Fibroblast of the aortic adventitia (primary cell): ENCODE data around the gene EZH1. TPM values are rescaled to one million over a fixed set of nuclear protein-coding genes. Genes with fewer than 3 reads are reported as not detected.
"Not testable (repeated sequence)": the region's sequence is repeated elsewhere in the genome, so short reads cannot be mapped to it uniquely, and the experiment has no call there.

Source experiments
- DNase-seq: peaks from one replicate; pipeline ENCODE4 v3.0.0-alpha.2; 2010; ENCODE audit warnings: low read depth
- H3K4me3 ChIP-seq: 2 replicates; pipeline ENCODE4 v1.5.1; 2011; ENCODE audit warnings: low read depth, mild to moderate bottlenecking, control low read depth, low read length, moderate library complexity
- total RNA-seq: library from RNA; depleted of rRNA; stranded (reverse); fragments of >200 nt; gene quantifications from 2 replicates; pipeline ENCODE4 v1.2.3, GENCODE V29; 2012; ENCODE audit warnings: low replicate concordance
- TF ChIP-seq, protein P1 (sequence below): IDR thresholded peaks from 2 replicates; pipeline ENCODE4 v1.5.1; 2011; ENCODE audit warnings: mild to moderate bottlenecking, low read length, control low read depth, inconsistent platforms; ENCODE audit not compliant: insufficient read depth

EZH1 gene
- total RNA-seq, 1 donor, result 31.4 TPM

- peak; percentile 38 for DNase-seq
- TF ChIP-seq, protein P1, sequence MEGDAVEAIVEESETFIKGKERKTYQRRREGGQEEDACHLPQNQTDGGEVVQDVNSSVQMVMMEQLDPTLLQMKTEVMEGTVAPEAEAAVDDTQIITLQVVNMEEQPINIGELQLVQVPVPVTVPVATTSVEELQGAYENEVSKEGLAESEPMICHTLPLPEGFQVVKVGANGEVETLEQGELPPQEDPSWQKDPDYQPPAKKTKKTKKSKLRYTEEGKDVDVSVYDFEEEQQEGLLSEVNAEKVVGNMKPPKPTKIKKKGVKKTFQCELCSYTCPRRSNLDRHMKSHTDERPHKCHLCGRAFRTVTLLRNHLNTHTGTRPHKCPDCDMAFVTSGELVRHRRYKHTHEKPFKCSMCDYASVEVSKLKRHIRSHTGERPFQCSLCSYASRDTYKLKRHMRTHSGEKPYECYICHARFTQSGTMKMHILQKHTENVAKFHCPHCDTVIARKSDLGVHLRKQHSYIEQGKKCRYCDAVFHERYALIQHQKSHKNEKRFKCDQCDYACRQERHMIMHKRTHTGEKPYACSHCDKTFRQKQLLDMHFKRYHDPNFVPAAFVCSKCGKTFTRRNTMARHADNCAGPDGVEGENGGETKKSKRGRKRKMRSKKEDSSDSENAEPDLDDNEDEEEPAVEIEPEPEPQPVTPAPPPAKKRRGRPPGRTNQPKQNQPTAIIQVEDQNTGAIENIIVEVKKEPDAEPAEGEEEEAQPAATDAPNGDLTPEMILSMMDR, result no peak
- H3K4me3 ChIP-seq, result peak overlapping the region; percentile 86
Measured at GRCh38 chr17:42744283-42744805, 496 bp downstream of the EZH1 start.

DNA sequence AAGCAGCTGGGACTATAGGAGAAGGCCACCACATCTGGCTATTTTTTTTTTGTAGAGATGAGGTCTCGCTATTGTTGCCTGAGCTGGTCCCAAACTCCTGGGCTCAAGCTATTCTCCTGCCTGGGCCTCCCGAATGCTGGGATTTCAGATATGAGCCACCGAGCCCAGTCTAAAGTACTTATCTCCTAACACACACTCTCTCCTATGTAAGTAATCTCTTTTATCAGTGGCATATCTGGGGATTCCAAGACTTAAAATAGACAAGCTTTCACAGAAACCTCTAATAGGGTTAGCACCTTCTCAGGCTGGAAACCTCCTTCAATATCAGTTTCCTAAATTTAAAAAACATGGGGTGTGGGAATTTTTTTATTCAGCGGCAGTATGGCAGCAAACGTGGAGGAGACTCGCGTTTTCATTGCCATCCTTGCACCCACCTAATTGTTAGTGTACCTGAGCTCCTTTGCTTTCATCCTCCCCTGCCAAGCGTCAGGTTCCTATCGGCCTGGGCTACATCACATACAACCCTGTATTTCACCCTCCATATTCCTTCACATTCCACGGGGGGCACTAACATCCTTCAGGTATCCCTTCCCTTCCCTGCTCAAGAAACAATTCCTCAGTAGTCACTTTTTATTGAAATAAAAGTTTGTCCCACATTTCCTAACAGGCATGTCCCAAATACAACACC is 1.1 kb downstream of the EZH1 start:
- TF ChIP-seq, protein P1, result peak; percentile 42
- no peak for DNase-seq
- peak overlapping the region; percentile 86 for H3K4me3 ChIP-seq

- DNase-seq, H3K4me3 ChIP-seq: not testable (repeated sequence)
Measured at GRCh38 chr17:42742916-42743315, 1.9 kb downstream of the EZH1 start.

GRCh38 chr17:42740699-42741098 is 4.1 kb downstream of the EZH1 start:
- DNase-seq, result no peak
- H3K4me3 ChIP-seq, result no peak overlapping the region
- TF ChIP-seq, protein P1, result no peak

DNA sequence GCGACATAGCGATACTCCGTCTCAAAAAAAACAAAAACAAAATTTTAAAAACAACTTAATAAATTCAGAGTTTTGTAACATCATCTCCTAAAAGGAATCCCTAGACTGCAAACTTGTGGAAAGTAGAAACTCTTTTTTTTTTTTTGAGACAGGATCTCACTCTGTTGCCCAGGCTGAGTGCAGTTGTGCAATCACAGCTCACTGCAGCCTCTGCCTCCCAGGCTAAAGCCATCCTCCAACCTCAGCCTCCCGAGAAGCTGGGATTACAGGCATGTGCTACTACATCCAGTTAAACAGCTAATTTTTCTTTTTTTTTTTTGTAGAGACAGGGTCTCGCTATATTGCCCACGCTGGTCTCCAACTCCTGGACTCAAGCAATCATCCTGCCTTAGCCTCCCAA is 19.7 kb downstream of the EZH1 start:
- H3K4me3 ChIP-seq, result no peak overlapping the region
- TF ChIP-seq, protein P1, result no peak
- DNase-seq, result no peak

DNA sequence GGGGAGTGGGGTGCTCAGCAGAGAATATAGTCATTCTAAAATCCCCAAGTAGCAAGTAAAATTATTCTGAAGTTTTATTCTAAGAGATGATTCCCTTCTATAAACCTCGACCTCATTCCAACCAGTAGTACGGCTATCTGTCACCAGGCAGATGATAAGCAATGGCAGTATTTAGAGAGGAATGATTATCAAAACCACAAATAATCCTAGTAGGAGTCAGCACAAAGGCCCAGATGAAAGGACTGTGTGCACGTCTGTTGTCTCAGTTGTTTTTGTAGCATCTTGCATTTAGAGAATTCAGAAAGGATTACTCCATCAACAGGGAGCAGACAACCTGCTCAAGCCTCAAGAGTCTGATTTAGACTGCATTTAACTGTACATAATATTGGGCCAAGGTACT is 21.2 kb downstream of the EZH1 start:
- TF ChIP-seq, protein P1, result no peak
- DNase-seq, result no peak
- H3K4me3 ChIP-seq, result no peak overlapping the region

DNA sequence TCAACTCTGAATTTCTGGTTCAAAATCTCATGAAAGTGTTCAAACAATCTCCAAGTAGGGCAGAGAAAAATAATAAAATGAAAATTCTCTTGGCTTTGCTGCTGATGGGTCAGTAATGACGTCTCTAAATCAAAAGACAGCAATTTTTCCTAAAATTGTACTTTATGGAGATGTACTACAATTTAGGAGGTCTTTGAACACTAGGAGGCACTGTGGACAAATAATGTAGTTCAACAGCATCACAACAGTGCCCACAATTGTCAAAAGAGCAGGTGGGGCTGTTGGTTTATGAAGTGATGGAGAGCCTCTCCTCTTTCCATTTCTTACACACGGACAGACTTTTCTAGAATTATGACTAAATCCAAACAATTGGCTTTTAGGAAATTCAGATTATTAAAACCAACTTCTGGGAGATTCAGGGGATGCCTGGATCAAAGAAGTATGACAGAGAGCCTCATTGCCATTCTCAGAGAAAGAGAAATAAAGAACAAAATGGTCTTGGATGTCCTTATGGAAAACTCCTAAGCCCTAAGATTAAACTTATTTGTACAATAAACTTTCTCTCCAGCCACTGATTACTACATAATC is 23.8 kb downstream of the EZH1 start:
- TF ChIP-seq, protein P1, result peak; percentile 60
- DNase-seq, result peak; percentile 85
- no peak overlapping the region for H3K4me3 ChIP-seq
